RPMI7951 (cell line): ENCODE data around the gene STUM. TPM values are rescaled to one million over a fixed set of nuclear protein-coding genes. Genes with fewer than 3 reads are reported as not detected.

Experiments
- DNase-seq: peaks from one replicate; pipeline ENCODE4 v3.0.0-alpha.2; 2012; ENCODE audit warnings: low read depth
- total RNA-seq: library from RNA; depleted of rRNA; stranded (reverse); fragments of >200 nt; shearing (Covaris generic); gene quantifications from 2 replicates; pipeline ENCODE4 v1.2.3, GENCODE V29; 2014

The STUM gene
- total RNA-seq, 1 experiment from 2014 or later: not detected

DNA sequence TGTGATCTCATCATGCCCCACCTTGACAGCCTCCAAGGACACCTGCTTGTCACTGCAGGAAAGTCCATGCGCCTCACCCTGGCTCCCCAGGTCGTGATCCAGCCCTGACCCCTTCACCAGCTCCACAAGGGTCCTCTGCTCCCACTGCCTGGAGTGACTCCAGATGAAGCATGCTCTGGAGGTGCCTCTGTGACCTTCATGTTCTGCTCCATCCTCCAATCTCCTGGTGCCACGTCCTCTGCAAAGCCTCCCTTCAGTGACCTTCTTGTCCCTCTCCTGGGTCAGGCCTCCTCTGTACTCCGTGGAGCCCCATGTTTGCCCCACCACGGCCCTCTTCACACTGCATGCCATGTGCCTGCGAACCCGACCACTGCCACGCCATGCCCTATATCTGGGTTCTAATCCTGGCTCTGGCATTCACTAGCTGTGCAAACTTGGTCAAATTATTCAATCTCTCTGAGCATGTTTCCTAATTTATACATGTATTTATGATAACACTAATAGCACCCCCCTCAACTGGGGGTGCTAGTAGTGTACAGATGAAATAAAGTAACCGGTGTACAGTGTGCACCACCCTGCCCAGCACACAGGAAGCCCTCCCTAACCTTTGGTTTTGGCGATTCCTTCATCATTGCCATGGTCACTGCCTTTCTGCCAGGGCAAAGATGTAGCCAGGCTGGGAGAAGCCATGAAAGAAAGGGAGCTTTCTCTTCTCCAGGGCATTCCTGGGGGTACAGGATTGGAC, 77.4 kb downstream of the STUM start:
- no peak for DNase-seq

DNA sequence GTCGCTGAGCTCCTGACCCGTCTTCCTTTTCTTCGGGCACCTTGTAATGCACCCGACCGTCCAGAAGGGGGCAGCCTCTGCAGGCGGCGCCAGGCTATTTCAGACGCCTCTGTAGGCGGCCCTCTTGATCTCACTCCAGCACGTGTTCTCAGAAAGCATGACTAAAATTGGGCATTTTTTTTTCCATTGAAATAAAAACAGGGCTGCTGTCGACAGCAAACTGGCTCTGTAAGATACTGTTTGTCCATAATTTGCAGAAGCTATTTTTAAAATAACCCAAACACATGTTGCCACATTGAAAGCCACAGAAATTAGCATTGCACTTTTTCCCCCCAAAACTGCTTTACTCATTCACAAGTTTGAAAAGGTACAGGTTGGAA, 78.0 kb downstream of the STUM start:
- peak; percentile 63 for DNase-seq

DNA sequence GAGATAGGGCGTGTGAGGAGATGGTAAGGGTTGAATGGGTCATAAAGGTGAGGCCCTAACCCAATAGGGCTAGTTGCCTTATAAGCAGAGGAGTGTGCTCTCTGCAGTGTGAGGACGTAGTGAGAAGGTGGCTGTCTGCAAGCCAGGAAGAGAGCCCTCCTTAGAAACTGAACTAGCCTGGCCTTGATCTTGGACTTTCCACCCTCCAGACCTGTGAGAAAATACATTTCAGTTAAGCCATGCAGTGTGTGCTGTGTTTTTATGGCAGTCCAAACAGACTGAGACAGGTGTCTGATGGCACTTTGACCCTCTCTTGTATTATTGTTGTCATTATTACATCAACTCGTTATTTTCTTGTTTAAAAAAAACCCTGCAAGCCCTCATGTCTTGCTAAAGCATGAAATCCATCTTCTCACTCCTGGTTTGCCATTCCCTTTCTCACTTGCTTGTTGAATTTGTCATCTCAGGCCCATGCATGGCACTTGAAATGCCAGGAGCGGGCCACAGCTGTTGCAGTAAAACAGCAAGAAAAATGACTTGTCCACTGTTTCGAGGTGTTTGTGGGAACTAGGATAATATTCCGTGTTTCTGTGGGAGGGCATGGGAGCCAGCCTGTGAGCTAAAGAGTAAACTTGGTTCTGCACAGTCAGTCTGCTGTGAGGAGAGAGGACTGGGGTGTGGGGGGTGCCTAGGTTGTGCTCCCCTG, 78.6 kb downstream of the STUM start:
- no peak for DNase-seq

DNA sequence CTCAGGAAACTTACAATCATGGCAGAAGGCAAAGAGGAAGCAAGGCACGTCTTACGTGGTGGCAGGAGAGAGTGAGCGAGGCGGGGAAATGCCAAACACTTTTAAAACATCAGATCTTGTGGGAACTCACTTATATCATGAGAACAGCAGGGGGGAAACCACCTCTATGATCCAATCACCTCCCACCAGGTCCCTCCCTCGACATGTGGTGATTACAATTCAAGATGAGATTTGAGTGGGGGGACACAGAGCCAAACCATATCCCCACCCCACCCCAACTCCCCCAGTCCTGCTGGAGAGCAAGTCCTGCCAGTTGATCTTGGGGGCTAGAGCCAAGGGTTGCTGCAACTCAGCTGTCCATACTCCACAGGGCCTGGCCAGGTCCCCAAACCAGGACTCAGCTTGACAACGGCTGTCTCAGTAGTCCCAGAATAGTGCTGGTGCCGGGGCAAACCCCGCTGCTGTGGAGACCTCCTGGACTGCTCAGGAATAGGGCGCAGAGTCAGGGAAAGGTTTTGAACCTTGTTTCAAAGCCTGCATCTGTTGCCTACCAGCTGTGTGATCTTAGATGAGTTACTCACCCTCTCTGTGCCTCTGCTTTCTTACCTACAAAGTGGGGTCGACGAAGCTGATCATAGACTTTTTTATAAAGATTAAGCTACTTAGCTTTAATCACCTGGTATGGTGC, 79.5 kb downstream of the STUM start:
- DNase-seq: no peak

DNA sequence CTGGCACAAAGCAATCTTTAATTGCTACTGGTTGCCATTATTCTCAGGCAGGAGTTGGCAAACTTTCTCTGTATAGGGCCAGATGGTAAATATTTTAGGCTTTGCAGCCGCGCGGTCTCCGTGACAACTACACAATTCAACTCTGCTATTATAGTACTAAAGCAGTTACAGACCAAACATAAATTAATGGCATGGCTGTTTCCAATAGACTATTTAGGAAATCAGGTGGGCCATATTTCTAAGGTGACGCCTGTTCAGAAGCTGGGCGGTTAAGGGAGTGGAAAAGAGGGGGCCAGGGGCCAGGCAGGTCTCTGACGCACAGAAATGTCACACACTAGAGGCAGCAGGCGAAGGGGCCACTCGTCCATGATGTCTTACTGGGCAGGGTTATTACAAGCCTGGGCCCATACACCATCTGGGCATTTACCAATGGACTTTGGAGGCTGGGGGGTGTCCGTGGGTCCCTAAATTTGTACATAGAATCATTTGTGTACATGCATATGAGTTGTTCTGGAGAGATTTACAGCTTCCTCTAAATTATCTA, 80.1 kb downstream of the STUM start:
- no peak for DNase-seq

DNA sequence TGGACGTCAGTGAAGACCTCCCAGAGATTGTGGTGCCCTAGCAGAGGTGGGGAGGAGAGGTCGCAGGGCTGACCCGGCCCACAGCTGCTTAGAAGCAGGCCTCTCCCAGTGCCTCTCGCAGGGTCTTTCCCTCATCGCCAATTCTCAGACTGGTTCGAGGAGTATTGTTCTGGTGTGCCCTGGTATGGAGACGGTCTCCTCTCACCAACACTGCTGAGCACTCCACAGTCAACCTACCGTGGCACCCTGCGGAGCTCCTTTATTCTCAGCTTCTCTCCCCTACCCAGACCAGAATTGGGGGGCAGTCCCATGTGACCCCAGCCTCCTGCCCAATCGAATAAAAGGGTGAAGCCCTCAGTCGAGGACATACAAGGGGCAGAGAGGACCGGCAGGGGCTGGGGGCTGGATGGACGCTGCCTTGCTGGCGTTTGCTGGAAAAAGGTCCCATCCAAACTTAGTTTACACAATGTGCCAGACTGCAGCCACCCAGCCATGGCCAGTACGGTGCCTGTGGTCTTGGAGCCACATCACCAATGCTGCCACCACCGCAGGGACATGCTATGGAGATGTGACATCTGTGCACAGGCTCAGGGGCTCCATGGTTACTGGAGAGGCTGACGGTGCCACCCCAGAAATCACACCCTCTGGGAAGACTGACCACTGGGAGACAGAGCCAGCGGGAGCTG, 80.8 kb downstream of the STUM start:
- no peak for DNase-seq

DNA sequence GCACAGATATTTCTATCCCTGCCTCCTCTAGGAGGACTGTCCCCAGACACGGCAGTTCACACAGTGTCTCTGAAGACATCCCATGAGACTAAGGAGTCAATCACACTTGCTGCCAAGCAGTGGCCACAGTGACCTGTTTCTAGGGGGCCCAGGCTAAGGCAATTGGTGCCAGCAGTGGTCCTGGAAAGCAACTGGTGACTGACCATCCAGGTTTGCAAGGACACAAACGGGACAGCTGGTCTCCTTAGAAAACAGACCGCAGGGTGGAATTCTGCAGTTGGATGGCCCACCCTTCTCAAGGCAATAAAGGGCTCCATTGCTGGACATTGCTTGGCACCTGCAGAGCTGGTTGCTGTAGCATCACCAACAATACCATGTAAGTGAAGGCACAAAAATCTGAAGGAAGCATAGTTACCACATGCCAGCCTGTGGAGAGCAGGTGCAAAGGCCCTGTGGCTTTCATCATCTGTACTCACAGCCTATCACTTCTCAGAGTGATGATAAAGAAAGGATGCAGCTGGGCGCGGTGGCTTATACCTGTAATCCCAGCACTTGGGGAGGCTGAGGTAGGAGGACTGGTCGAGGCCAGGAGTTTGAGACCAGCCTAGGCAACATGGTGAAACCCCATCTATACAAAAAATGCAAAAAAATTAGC, 81.5 kb downstream of the STUM start:
- no peak for DNase-seq

DNA sequence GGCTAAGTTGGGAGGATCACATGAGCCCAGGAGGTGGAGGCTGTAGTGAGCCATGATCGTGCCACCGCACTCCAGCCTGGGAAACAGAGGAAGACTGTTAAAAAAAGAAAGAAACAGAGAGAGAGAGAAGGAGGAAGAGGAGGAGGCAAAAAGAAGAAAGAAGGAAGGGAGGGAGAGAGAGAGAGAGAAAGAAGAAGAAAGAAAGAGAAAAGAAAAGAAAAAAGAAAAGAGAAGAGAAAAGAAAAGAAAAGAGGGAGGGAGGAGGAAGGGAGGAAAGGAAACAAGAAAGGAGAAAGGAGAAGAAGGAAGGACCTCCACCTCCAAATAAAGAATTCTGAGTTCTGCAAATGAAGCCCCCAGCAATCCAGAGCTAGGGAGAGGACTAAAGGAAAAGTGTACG, 82.0 kb downstream of the STUM start:
- no peak for DNase-seq

DNA sequence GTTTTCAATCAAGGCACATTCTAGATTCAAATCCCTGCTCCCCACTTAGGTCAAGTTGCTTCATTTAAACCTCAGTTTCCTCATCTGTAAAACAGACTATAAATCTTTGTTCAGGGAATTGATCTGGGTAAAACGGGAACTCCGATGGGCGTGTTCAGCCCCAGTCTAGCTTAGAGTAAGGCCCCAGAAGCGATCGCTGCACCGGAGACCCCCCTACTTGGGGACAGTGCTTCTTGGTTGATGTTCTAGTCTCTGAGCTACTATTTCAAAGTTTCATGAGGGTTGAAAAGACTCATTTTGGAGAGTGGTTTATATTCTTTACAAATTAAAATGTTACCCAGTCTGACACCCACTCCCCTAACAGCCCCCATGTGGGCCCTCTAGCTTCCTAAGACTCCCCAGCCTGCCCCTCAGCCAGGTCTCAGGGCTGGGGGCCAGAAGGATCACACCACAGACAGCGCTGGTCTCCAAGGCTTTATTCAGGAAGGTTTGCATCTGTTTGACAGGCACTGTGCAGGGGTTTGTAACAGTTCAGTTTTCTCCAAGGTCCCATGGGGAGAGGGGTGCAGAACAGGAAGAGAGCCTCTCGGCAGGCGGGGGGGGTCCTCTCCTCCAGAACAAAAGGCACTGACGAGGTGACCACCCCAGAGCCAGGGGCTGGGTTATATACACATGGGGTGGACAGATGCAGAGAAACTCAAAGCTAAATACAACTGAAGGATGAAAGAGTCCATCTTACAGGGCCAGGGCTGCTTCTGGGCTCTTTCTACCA, 82.9 kb downstream of the STUM start:
- DNase-seq: no peak

DNA sequence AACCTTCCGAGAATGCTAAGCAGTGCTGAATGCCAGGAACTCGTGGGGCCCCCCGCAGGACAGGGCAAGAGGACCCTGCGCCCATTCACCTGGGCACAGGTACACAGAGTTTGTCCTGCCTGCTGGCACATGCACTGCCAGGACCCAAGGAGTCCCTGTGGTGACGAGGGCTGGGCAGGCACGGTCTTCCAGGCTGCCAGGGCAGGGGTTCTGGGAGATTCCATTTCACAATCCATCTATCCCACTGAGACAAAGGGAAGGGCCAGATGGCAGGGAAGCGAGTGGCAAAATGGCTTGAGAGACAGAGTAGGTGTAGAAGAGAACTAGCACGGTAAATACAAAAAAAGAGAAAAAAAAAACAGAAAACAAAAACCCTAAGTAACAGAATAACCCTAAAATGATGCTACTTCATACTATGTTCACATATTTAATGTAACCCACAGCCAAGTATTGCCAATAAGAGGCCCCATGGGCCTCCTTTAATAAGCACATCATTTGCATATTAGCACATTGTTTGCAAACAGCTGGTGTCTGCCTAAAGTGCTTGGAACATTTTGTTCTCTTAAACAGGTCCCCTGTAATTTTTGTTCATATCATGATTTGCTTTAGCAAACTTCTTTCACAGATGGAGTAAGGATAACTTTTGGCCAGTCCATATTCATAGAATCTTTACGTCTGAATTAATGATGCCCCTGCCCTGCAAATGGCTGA, 83.8 kb downstream of the STUM start:
- no peak for DNase-seq

DNA sequence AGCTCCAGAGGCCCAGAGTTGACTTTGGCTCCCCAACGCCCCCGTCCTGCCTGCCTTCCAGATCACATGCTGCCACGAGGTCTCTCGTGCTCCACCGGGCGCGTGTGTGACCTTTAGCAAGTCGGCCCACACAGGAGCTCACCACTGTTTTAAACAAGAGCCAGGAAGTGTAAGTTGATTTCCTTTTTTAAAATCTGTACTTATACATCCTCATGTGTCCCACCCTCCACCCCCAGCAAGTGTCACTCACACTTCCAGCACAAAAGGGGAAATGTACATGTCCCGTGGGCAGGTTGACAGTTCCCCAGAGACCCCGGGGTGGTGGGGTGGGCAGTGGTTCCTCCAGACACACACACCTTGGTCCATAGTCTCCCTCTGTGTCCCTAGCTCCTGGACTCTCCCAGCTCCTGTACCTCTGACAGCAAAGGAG, 84.4 kb downstream of the STUM start:
- no peak for DNase-seq

DNA sequence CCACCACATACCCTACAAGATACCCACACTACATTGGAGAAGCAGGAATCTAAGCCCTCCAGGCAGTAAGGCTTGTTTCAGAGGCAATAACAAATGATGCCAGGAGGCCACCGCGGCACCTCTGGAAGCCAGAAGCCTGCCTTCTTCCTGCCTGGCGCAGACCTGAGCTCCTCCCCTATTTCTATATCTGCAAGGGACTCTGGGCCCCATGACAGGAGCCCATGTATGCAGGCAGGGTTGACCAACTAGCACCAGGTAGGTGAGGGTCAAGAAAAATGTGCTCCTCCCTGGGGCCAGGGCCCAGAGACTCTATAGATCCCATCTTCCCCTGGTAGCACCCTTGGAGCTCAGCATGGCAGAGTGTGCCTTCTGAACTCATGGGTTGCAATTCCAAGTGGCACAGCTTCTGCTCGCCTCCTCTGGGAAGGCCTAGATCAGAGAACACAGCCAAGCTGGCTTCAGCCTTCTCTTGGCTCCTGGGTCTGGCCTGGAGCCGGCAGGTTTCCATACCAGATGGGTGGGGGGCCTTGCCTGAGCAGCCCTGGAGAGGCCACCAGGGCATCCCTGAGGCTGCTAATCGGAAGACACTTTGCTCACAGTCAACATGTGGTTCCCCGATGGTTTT, 85.1 kb downstream of the STUM start:
- no peak for DNase-seq

DNA sequence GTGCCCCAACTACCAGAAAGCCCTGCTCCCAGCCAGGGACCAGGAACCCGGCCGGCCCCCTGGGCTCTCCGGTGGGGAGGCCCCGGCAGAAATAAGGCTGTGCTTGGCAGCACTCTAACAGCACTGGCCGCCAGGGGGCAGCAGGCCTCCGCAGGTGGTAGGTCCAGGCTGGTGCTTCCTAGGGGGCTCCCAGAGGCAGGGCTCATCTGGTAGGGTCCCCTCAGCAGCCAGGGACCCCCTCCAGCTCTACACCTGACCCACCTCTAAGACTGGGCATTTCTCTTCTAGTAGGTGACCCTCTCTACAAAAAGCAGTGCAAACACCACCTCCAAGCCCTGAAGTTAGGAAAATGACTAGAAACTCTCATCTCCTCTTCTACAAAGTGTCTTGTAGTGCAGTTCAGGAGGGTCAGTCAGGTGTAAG, 85.6 kb downstream of the STUM start:
- DNase-seq: peak; percentile 42

DNA sequence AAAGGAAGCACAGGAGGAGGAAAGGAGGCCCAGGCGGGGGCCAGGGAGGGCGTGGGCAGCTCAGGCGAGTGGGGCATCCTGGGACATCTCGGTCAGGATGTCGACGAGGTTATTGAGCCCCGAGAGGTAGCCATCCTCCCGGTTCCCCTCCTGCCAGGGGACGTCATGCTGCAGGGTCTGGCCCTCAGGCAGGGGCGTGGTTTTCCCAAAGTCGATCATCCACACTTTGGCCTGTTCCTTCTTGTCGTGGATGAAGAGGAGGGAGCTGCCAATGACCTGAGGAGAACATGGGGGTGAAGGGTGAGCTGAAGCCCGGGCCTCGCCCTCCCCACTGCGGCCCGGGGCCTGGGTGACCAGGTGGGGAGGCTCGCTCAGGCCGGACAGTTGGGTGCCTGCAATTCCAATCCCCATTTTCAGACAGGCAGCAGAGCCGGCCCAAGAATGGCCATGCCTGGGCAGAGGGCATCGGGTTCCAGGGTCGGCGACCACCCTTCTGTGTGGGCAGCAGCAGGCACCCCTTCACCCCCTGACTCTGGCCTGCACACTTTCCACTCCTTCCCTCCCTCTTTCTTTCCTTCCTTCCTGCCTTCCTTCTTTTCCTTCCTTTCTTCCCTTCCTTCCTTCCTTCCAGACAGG, 86.2 kb downstream of the STUM start:
- DNase-seq: no peak

DNA sequence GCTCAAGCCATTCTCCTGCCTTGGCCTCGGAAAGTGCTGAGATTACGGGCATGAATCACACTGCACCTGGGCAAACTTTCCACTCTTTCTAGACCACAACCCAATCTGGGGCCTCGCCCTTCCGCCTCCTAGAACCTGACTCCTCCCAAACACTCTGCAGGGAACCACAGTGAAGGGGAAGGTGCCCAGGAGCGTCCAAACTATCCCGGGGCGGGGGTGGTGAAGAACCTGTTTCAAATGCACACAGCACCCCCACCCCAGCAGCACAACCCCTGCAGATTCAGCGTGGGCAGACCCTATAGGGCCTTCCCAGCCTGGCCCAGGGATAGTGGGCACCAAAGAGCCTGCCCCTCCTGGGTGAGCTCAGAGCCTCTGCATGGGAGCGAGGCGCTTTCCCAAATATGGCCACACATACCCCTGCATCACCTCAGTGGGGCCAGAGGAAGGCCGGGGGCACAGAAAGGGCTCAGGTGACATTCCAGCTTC, 86.9 kb downstream of the STUM start:
- no peak for DNase-seq

DNA sequence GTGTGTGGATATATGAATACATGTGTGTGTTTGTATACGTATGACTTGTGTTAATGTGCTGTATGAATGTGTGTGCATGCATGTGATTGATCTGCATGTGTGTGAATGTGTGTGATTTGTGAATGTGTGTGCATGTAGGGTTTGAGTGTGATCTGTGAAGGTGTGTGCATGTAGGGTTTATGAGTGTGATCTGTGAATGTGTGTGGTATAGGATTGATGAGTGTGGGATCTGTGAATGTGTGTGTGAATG, 88.2 kb downstream of the STUM start:
- DNase-seq: no peak

DNA sequence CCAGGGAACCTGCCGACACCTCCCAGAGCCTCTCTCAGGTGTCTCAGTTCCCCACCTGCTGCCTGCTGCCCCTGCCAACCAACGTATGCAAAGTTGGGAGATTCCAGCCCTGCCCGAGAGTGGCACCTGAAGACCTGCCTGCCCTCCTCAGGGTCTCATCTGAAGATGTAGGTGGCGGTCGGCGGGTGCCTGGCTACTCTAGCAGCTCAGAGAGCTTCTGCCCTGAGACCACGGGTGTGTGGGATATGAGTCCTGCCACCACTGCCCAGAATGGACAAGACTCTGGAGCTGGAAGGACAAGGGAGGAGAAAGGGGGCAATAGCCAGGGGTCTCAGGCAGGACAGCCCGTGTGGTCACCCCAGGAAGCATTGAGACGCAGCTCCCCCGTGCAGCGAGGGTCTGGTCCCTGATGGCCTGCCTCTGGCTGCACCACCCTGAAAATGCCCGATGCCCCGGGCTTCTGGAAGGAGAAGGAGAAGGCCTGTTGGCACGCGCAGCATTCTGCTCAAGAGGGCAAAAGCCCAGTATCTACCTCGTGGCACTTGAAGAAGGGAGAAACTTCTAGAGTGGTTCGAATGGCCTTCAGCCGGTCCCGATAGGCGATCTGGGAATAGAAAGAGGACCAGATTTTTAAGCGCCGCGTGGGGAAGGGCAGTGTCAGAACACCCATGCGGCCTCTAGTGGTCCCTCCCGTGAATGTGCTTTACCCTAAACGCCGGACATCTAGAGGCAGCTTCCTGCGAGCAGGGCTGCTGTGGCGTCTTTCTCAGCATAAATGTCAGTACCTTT, 88.8 kb downstream of the STUM start:
- no peak for DNase-seq

DNA sequence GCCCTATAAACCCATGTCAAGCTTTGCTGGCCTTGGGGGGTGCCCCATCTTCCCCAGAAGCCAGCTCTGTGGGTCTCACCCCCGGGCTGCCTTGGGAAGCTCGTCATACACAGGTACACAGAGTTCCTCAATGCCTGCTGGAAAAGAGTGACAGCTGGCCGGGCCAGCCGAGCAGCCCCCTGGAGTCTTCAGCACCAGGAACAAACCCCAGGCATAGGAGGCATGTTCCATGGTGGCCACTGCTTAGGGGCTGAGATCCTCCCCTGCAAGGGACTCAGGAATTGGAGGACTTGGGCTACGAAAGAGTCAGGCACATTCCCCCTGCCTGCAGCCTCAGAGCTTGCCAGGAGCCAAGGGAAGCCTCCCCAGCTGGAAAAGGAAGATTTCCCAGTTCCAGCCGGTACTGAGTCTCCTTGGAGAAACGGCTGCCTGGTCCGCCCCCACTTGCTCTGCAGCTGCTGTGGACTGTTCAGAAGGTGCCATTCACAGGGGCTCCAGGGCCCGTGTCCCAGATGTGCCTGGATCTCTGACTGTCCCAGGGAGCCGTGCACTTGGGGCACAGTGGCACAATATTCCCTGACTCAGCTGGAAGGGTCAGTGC, 89.5 kb downstream of the STUM start:
- no peak for DNase-seq
